Upper lobe of left lung (tissue), 4 donors: ENCODE results near the gene ATP8B1.

Experiments used
- POLR2AphosphoS5 ChIP-seq, 2 donors: sonication (generic); formaldehyde crosslinking; IDR thresholded peaks; one replicate each; pipeline ENCODE4 v1.5.1; 2017; ENCODE audit warnings: antibody characterized with exemption in 2 of 2
- TF ChIP-seq, protein P1 (sequence below), 6 experiments: fragments of 450-650 bp in 4 of 6; fragments of 200-600 bp in 2 of 6; sonication (generic) in 2 of 6; IDR thresholded peaks; one replicate each; pipeline ENCODE4 v1.5.1; 2016 to 2019; ENCODE audit warnings: antibody characterized with exemption in 6 of 6

DNA sequence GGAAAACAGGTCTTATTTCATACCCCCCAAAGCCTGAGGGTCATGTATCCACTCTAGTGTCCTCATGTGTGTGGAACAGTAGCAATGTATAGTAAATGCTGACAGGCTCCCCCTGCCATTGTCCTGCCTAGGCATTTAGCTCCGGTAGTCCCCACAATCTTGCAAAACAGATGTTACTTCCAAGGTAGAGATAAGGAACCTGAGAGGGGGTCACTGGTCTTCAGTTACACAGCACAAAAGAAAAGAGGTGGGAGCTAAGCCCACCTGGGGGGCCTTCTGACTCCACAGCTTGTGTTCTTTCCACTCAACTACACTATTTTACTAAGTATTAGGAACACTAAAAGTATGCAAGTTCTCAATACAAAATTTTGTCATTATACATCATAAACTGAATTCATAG, 199.2 kb downstream of the ATP8B1 start:
- TF ChIP-seq, protein P1, sequence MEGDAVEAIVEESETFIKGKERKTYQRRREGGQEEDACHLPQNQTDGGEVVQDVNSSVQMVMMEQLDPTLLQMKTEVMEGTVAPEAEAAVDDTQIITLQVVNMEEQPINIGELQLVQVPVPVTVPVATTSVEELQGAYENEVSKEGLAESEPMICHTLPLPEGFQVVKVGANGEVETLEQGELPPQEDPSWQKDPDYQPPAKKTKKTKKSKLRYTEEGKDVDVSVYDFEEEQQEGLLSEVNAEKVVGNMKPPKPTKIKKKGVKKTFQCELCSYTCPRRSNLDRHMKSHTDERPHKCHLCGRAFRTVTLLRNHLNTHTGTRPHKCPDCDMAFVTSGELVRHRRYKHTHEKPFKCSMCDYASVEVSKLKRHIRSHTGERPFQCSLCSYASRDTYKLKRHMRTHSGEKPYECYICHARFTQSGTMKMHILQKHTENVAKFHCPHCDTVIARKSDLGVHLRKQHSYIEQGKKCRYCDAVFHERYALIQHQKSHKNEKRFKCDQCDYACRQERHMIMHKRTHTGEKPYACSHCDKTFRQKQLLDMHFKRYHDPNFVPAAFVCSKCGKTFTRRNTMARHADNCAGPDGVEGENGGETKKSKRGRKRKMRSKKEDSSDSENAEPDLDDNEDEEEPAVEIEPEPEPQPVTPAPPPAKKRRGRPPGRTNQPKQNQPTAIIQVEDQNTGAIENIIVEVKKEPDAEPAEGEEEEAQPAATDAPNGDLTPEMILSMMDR (IDR thresholded peaks at IDR 0.05): no peak
- no peak for TF ChIP-seq POLR2AphosphoS5 (IDR thresholded peaks at IDR 0.05)
